SK-N-SH (cell line): ENCODE data around the gene NAA10. TPM values are rescaled to one million over a fixed set of nuclear protein-coding genes. Genes with fewer than 3 reads are reported as not detected.
A peak's percentile ranks its signal among the peaks of the same experiment; 100 is the strongest.

Experiments
- CTCF ChIA-PET: fragments of 300-600, 350-600 bp; formaldehyde crosslinking; extraction: SDS; loops from one replicate; lab custom pipeline; 2021; lab: Yijun Ruan, JAX
- POLR2A ChIA-PET: fragments of 350-600 bp; sonication (Branson Sonifier 250); formaldehyde crosslinking; extraction: SDS; loops from one replicate; lab custom pipeline; 2020; ENCODE audit warnings: antibody characterized with exemption, inconsistent platforms; lab: Yijun Ruan, JAX
- DNase-seq: peaks from one replicate; pipeline ENCODE4 v3.0.0; 2012
- H2AFZ ChIP-seq: fragments of 200-600 bp; sonication (generic); 2 replicates; pipeline ENCODE4 v1.8.1; 2016; ENCODE audit warnings: antibody characterized with exemption, mild to moderate bottlenecking, low read depth
- H3F3A ChIP-seq: fragments of 200-600 bp; sonication (generic); replicated peaks from 2 replicates; pipeline ENCODE3; 2016; ENCODE audit warnings: antibody characterized with exemption, mild to moderate bottlenecking; ENCODE audit not compliant: insufficient read depth
- H3K27ac ChIP-seq, 2 experiments: fragments of 200-500 bp in 1 of 2; fragments of 200-600 bp in 1 of 2; sonication (Bioruptor generic) in 1 of 2; sonication (generic), shearing (Covaris generic) in 1 of 2; 2 replicates each; pipeline versions ENCODE4 v1.5.1 to v1.6.1; 2014 to 2016; ENCODE audit warnings: low read depth in 2 of 2, inconsistent platforms in 1 of 2, low read length in 1 of 2, mild to moderate bottlenecking in 1 of 2, mixed read lengths in 1 of 2
- H3K27me3 ChIP-seq: fragments of 200-600 bp; sonication (generic), shearing (Covaris generic); 2 replicates; pipeline ENCODE4 v1.6.1; 2016; ENCODE audit warnings: mixed run types; ENCODE audit not compliant: insufficient read depth
- H3K36me3 ChIP-seq, 2 experiments: fragments of 200-500 bp in 1 of 2; fragments of 200-600 bp in 1 of 2; sonication (Bioruptor generic) in 1 of 2; sonication (generic) in 1 of 2; replicated peaks in 1 of 2; 2 replicates each; pipeline versions ENCODE3 to v1.5.1; 2014 to 2016; ENCODE audit warnings: low read length in 1 of 2, mild to moderate bottlenecking in 1 of 2; ENCODE audit not compliant: insufficient read depth in 2 of 2, control insufficient read depth in 1 of 2
- H3K4me1 ChIP-seq, 2 experiments: fragments of 200-500 bp in 1 of 2; fragments of 200-600 bp in 1 of 2; sonication (Bioruptor generic) in 1 of 2; sonication (generic), shearing (Covaris generic) in 1 of 2; 2 replicates each; pipeline versions ENCODE4 v1.5.1 to v1.6.1; 2014 to 2016; ENCODE audit warnings: low read depth in 1 of 2, low read length in 1 of 2, mixed run types in 1 of 2; ENCODE audit not compliant: insufficient read depth in 2 of 2, control insufficient read depth in 1 of 2
- H3K4me2 ChIP-seq: fragments of 200-600 bp; sonication (generic), shearing (Covaris generic); 2 replicates; pipeline ENCODE4 v1.6.1; 2017; ENCODE audit warnings: mixed run types
- H3K4me3 ChIP-seq, 2 experiments: fragments of 200-500 bp in 1 of 2; fragments of 200-600 bp in 1 of 2; sonication (Bioruptor generic) in 1 of 2; sonication (generic), shearing (Covaris generic) in 1 of 2; 2 replicates each; pipeline versions ENCODE4 v1.5.1 to v1.8.1; 2014 to 2016; ENCODE audit warnings: low read depth in 2 of 2, inconsistent platforms in 1 of 2, low read length in 1 of 2, mild to moderate bottlenecking in 1 of 2, mixed read lengths in 1 of 2, moderate library complexity in 1 of 2
- H3K79me2 ChIP-seq: fragments of 200-600 bp; sonication (generic); 2 replicates; pipeline ENCODE4 v1.8.1; 2017; ENCODE audit warnings: mild to moderate bottlenecking; ENCODE audit not compliant: insufficient read depth
- H3K9ac ChIP-seq: fragments of 200-600 bp; sonication (generic); 2 replicates; pipeline ENCODE4 v1.6.1; 2017; ENCODE audit warnings: mixed run types
- H3K9me2 ChIP-seq: fragments of 200-600 bp; sonication (generic); 2 replicates; pipeline ENCODE4 v1.6.1; 2017; ENCODE audit warnings: mixed run types
- H3K9me3 ChIP-seq: fragments of 200-600 bp; sonication (generic); 2 replicates; pipeline ENCODE4 v1.6.1; 2017; ENCODE audit warnings: mixed run types, mild to moderate bottlenecking, moderate library complexity
- H4K20me1 ChIP-seq: fragments of 200-600 bp; sonication (generic); 2 replicates; pipeline ENCODE4 v1.6.1; 2017; ENCODE audit warnings: mild to moderate bottlenecking, mixed run types; ENCODE audit not compliant: insufficient read depth
- CHD2 ChIP-seq: fragments of 150-350 bp; IDR thresholded peaks from 2 replicates; pipeline ENCODE4 v1.6.1; 2018; ENCODE audit warnings: low read length; ENCODE audit not compliant: partially characterized antibody
- ELF1 ChIP-seq: IDR thresholded peaks from 2 replicates; pipeline ENCODE4 v1.4.0; 2012
- FOXM1 ChIP-seq: IDR thresholded peaks from 2 replicates; pipeline ENCODE4 v1.4.0; 2012; ENCODE audit warnings: low read depth, mild to moderate bottlenecking
- GATA2 ChIP-seq: sonication (generic); formaldehyde crosslinking; IDR thresholded peaks from 2 replicates; pipeline ENCODE4 v1.5.0; 2020; ENCODE audit warnings: mild to moderate bottlenecking, missing genetic modification reagents
- IRF3 ChIP-seq: fragments of 150-350 bp; IDR thresholded peaks from 2 replicates; pipeline ENCODE4 v1.6.1; 2016; ENCODE audit warnings: mild to moderate bottlenecking, low read depth, low read length
- MAX ChIP-seq: IDR thresholded peaks from 2 replicates; pipeline ENCODE4 v1.4.0; 2012; ENCODE audit warnings: low read depth
- MEF2A ChIP-seq: IDR thresholded peaks from 2 replicates; pipeline ENCODE4 v1.4.0; 2012; ENCODE audit warnings: low read depth, borderline replicate concordance
- MXI1 ChIP-seq: IDR thresholded peaks from 2 replicates; pipeline ENCODE4 v1.6.1; 2012; ENCODE audit warnings: mild to moderate bottlenecking, low read depth, low read length, improper control_type of control experiment
- NFIC ChIP-seq: IDR thresholded peaks from 2 replicates; pipeline ENCODE4 v1.4.0; 2012; ENCODE audit warnings: borderline replicate concordance
- PBX3 ChIP-seq: IDR thresholded peaks from 2 replicates; pipeline ENCODE4; 2012
- POLR2AphosphoS5 ChIP-seq: IDR thresholded peaks from 2 replicates; pipeline ENCODE4 v1.6.1; 2012; ENCODE audit warnings: low read depth, low read length
- RCOR1 ChIP-seq: fragments of 150-350 bp; IDR thresholded peaks from 2 replicates; pipeline ENCODE4 v1.6.1; 2017; ENCODE audit warnings: antibody characterized with exemption, low read length
- RFX5 ChIP-seq: IDR thresholded peaks from 2 replicates; pipeline ENCODE4 v1.6.1; 2012; ENCODE audit warnings: mild to moderate bottlenecking, improper control_type of control experiment, low read length
- TAF1 ChIP-seq: IDR thresholded peaks from 2 replicates; pipeline ENCODE4 v1.6.1; 2012; ENCODE audit warnings: low read depth, mild to moderate bottlenecking, low read length, moderate library complexity, borderline replicate concordance
- TCF12 ChIP-seq: IDR thresholded peaks from 2 replicates; pipeline ENCODE4 v1.4.0; 2012
- TEAD4 ChIP-seq: IDR thresholded peaks from 2 replicates; pipeline ENCODE4 v1.4.0; 2012; ENCODE audit warnings: mild to moderate bottlenecking, borderline replicate concordance; ENCODE audit not compliant: insufficient read depth
- YY1 ChIP-seq: IDR thresholded peaks from 2 replicates; pipeline ENCODE4 v1.4.0; 2012; ENCODE audit warnings: low read depth, mild to moderate bottlenecking
- WGBS: methylation state at CpG from one replicate; pipeline ENCODE4 v1.1.6; 2017; ENCODE audit warnings: low lambda C conversion rate; 5-methylcytosine and 5-hydroxymethylcytosine counted together
- polyA plus RNA-seq, 3 experiments: library from polyadenylated mRNA; depleted of rRNA; stranded (reverse); fragments of >200 nt; gene quantifications; 2 replicates each; pipeline ENCODE4 v1.2.3, GENCODE V29; 2012
- TF ChIP-seq, protein P1 (sequence below): IDR thresholded peaks from 2 replicates; pipeline ENCODE4 v1.6.1; 2012; ENCODE audit warnings: mild to moderate bottlenecking, low read depth, low read length, moderate library complexity
- TF ChIP-seq, protein P2 (sequence below): IDR thresholded peaks from 2 replicates; pipeline ENCODE4 v1.4.0; 2012; ENCODE audit warnings: low read depth, borderline replicate concordance
- TF ChIP-seq, protein P3 (sequence below): fragments of 200-600 bp; sonication (generic); IDR thresholded peaks from 2 replicates; pipeline ENCODE4 v1.6.1; 2017; ENCODE audit warnings: antibody characterized with exemption, mild to moderate bottlenecking, moderate library complexity

The NAA10 gene
- polyA plus RNA-seq, 1 of the 3 experiments (the other 2 are of a cell fraction): 229 TPM

DNA sequence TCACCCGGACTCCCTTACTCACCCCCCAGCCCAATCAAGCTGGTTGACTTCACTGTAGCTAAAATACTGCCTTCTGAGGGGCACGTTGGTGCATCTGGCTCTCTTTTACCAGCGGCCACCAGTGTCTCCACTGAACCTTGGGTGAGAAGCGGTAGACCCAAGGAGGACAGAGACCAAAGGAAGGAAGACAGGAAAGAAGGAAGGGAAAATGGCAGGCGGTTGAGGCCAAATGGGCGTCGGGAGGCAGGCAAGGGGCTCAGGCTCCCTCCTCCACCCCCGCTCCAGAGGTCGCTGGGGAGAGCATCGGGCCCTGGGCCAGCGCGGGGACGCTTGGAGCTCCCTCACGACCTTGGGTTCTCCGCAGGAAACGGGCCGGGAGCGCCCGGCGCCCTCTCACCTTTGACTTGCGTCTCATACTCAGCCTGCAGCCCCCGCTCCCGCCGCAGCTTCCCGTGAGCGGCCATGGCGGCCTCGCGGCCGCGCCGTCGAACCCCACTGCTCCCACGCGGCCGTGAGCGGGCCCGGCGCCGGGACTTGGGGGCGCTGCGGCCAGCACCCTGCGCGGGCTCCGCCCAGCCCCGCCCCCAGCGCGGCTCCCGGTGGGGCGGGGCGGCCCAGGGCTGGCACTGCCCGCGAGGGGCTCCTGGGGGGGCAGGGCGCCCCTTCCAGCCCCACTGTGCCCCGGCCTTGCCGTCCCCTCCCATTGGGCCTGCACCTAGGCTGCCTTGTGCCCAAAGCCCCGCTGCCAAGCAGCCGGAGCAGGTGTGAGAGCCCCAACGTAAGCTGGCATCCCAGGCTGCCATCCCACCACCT, 8.9 kb downstream of the NAA10 start, which contains the start of gene ARHGAP4:
Gene ARHGAP4 (minus strand): TSS at position 526 of the 813 bp plus-strand sequence. CDS start 62 bp downstream, at position 464.
- WGBS: 73% methylated on average over 22 of the region's 59 CpGs
- peaks cover 0 to 71% of the 10 kb centered on the region in 2 experiments; a peak in 1 of 4 replicates for H3K4me1 ChIP-seq
- peak within 1 kb of the TSS; percentile 99 for H3K4me2 ChIP-seq
- H3K27ac ChIP-seq: peak within 1 kb of the TSS; percentile 97
- no peaks in the 10 kb centered on the region for H3K9me3 ChIP-seq
- TF ChIP-seq RCOR1: no peak
- TF ChIP-seq, protein P1, sequence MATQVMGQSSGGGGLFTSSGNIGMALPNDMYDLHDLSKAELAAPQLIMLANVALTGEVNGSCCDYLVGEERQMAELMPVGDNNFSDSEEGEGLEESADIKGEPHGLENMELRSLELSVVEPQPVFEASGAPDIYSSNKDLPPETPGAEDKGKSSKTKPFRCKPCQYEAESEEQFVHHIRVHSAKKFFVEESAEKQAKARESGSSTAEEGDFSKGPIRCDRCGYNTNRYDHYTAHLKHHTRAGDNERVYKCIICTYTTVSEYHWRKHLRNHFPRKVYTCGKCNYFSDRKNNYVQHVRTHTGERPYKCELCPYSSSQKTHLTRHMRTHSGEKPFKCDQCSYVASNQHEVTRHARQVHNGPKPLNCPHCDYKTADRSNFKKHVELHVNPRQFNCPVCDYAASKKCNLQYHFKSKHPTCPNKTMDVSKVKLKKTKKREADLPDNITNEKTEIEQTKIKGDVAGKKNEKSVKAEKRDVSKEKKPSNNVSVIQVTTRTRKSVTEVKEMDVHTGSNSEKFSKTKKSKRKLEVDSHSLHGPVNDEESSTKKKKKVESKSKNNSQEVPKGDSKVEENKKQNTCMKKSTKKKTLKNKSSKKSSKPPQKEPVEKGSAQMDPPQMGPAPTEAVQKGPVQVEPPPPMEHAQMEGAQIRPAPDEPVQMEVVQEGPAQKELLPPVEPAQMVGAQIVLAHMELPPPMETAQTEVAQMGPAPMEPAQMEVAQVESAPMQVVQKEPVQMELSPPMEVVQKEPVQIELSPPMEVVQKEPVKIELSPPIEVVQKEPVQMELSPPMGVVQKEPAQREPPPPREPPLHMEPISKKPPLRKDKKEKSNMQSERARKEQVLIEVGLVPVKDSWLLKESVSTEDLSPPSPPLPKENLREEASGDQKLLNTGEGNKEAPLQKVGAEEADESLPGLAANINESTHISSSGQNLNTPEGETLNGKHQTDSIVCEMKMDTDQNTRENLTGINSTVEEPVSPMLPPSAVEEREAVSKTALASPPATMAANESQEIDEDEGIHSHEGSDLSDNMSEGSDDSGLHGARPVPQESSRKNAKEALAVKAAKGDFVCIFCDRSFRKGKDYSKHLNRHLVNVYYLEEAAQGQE: no peak
- TF ChIP-seq TEAD4: no peak
- TF ChIP-seq YY1: no peak
- no peak for TF ChIP-seq GATA2 (CRISPR knock-in tag)
- TF ChIP-seq MEF2A: no peak
- TF ChIP-seq FOXM1: no peak
- TF ChIP-seq, protein P2, sequence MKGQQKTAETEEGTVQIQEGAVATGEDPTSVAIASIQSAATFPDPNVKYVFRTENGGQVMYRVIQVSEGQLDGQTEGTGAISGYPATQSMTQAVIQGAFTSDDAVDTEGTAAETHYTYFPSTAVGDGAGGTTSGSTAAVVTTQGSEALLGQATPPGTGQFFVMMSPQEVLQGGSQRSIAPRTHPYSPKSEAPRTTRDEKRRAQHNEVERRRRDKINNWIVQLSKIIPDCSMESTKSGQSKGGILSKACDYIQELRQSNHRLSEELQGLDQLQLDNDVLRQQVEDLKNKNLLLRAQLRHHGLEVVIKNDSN: no peak
- TF ChIP-seq TAF1: no peak
- TF ChIP-seq IRF3: no peak
- no peak for TF ChIP-seq CHD2
- TF ChIP-seq TCF12: no peak
- TF ChIP-seq MXI1: no peak
- no peak for TF ChIP-seq POLR2AphosphoS5
- TF ChIP-seq ELF1: no peak
- no peak for TF ChIP-seq MAX
- TF ChIP-seq RFX5: no peak
- TF ChIP-seq, protein P3, sequence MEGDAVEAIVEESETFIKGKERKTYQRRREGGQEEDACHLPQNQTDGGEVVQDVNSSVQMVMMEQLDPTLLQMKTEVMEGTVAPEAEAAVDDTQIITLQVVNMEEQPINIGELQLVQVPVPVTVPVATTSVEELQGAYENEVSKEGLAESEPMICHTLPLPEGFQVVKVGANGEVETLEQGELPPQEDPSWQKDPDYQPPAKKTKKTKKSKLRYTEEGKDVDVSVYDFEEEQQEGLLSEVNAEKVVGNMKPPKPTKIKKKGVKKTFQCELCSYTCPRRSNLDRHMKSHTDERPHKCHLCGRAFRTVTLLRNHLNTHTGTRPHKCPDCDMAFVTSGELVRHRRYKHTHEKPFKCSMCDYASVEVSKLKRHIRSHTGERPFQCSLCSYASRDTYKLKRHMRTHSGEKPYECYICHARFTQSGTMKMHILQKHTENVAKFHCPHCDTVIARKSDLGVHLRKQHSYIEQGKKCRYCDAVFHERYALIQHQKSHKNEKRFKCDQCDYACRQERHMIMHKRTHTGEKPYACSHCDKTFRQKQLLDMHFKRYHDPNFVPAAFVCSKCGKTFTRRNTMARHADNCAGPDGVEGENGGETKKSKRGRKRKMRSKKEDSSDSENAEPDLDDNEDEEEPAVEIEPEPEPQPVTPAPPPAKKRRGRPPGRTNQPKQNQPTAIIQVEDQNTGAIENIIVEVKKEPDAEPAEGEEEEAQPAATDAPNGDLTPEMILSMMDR: no peak
- no peak for TF ChIP-seq PBX3
- TF ChIP-seq NFIC: no peak
- peaks cover 0 to 17% of the 10 kb centered on the region in 2 experiments for H3K36me3 ChIP-seq
- ChIA-PET CTCF (interaction anchor here (0.5 to 16.7 kb wide), 7 partner anchors 9 to 324 kb away, joined by 3 to 271 read pairs (median 3); partner anchors contain the start of genes NAA10 and RENBP), POLR2A (interaction anchor here (0.9 to 2.0 kb wide), 3 partner anchors 8 to 18 kb away, joined by 3 to 9 read pairs (median 6); partner anchors contain the start of genes NAA10 and RENBP)
- peak within 1 kb of the TSS; percentile 71 to 94 for H3K4me3 ChIP-seq
- H3K79me2 ChIP-seq: no peaks in the 10 kb centered on the region
- no peak for DNase-seq
- peaks cover 19% of the 10 kb centered on the region for H3F3A ChIP-seq
- H3K27me3 ChIP-seq: peaks cover 8% of the 10 kb centered on the region; the same call in 1 of the 2 replicates
- H3K9ac ChIP-seq: peak within 1 kb of the TSS; percentile 99; the same call in 1 of the 2 replicates
- no peaks in the 10 kb centered on the region for H3K9me2 ChIP-seq
- H4K20me1 ChIP-seq: peaks cover 10% of the 10 kb centered on the region
- H2AFZ ChIP-seq: no peak within 1 kb of the TSS
